ENCODE measurements around the gene PNMA8B.

The PNMA8B gene

GRCh38 chr19:46472592-46472991 is 23.1 kb downstream of the PNMA8B start:
- 75% methylated on average over 4 of the region's 4 CpGs for WGBS
- no peak overlapping the region for H2BK120ac ChIP-seq (ENCODE audit: low read depth, low read length)

GRCh38 chr19:46471811-46472543 is 23.7 kb downstream of the PNMA8B start:
- H3K9ac ChIP-seq (ENCODE audit: low read length), result peak overlapping the region; percentile 72
- no peaks in the 10 kb centered on the region for H3K9me3 ChIP-seq (ENCODE audit: control insufficient read depth, low read length)
- no peak overlapping the region for H3K27ac ChIP-seq (ENCODE audit: low read length, poor library complexity, severe bottlenecking)
- H2BK12ac ChIP-seq (ENCODE audit: low read length in 2 of 2), result no peak overlapping the region
- H2AFZ ChIP-seq (ENCODE audit: low read depth, low read length), result peak overlapping the region; percentile 60
- H4K8ac ChIP-seq (ENCODE audit: low read length), result peak overlapping the region; percentile 94
- no peak overlapping the region for H3K14ac ChIP-seq (ENCODE audit: low read length in 2 of 2)
- peaks cover 19% of the 10 kb centered on the region for H3K79me1 ChIP-seq (replicated peaks; ENCODE audit: low read length, poor library complexity, severe bottlenecking)
- peak overlapping the region; percentile 87 for H2BK15ac ChIP-seq (ENCODE audit: low read depth, poor library complexity, severe bottlenecking)
- H3K27me3 ChIP-seq (ENCODE audit: control insufficient read depth in 1 of 2, insufficient read depth in 1 of 2, low read length in 2 of 2), result no peaks in the 10 kb centered on the region
- DNase-seq, result peak; percentile 4
- 56% methylated on average over 11 of the region's 11 CpGs for WGBS
- no peak overlapping the region for H2BK5ac ChIP-seq (ENCODE audit: low read depth, low read length, poor library complexity, severe bottlenecking)
- peak overlapping the region in 1 of 2 experiments; percentile 15 for H3K4ac ChIP-seq (ENCODE audit: low read depth in 1 of 2, low read length in 2 of 2)
- H2BK120ac ChIP-seq (ENCODE audit: low read depth, low read length), result peak overlapping the region; percentile 21
- H3K23ac ChIP-seq (ENCODE audit: low read length in 2 of 2), result no peak overlapping the region
- peak overlapping the region; percentile 95 for H3K4me2 ChIP-seq (ENCODE audit: low read length, poor library complexity, severe bottlenecking)
- H4K91ac ChIP-seq (ENCODE audit: low read length), result no peak overlapping the region
- peaks cover 0 to 24% of the 10 kb centered on the region in 2 experiments for H3K36me3 ChIP-seq (ENCODE audit: control insufficient read depth in 1 of 2, insufficient read depth in 2 of 2, low read depth in 1 of 2, low read length in 2 of 2)
- H3K18ac ChIP-seq (ENCODE audit: low read depth in 1 of 2, low read length in 2 of 2), result peak overlapping the region; percentile 48 to 97
- H3K4me3 ChIP-seq (ENCODE audit: insufficient read depth in 1 of 2, low read depth in 1 of 2, low read length in 2 of 2), result peak overlapping the region; percentile 61 to 65
- peaks cover 21% of the 10 kb centered on the region for H3K4me1 ChIP-seq (ENCODE audit: control insufficient read depth, insufficient read depth, low read depth, low read length)
- no peak overlapping the region for H2AK5ac ChIP-seq (ENCODE audit: low read length, severe bottlenecking)

More at GRCh38 chr19:46472592-46472991, 23.1 kb downstream of the PNMA8B start:
- Histone ChIP-seq H3K4me1 (ENCODE audit: control insufficient read depth, insufficient read depth, low read depth, low read length) (peaks cover 19% of the 10 kb centered on the region), H2AK5ac (ENCODE audit: low read length, severe bottlenecking) (no peak overlapping the region), H3K27ac (ENCODE audit: low read length, poor library complexity, severe bottlenecking) (no peak overlapping the region), H3K4me2 (ENCODE audit: low read length, poor library complexity, severe bottlenecking) (no peak overlapping the region), H2BK12ac (ENCODE audit: low read length in 2 of 2) (no peak overlapping the region), H3K4me3 (ENCODE audit: insufficient read depth in 1 of 2, low read depth in 1 of 2, low read length in 2 of 2) (no peak overlapping the region), H2AFZ (ENCODE audit: low read depth, low read length) (no peak overlapping the region), H3K4ac (ENCODE audit: low read depth in 1 of 2, low read length in 2 of 2) (no peak overlapping the region), H2BK15ac (ENCODE audit: low read depth, poor library complexity, severe bottlenecking) (no peak overlapping the region), H2BK5ac (ENCODE audit: low read depth, low read length, poor library complexity, severe bottlenecking) (no peak overlapping the region), H3K9me3 (ENCODE audit: control insufficient read depth, low read length) (no peaks in the 10 kb centered on the region), H3K18ac (ENCODE audit: low read depth in 1 of 2, low read length in 2 of 2) (no peak overlapping the region), H4K91ac (ENCODE audit: low read length) (no peak overlapping the region), H3K36me3 (ENCODE audit: control insufficient read depth in 1 of 2, insufficient read depth in 2 of 2, low read depth in 1 of 2, low read length in 2 of 2) (peaks cover 0 to 18% of the 10 kb centered on the region in 2 experiments), H3K23ac (ENCODE audit: low read length in 2 of 2) (no peak overlapping the region), H3K9ac (ENCODE audit: low read length) (no peak overlapping the region), H4K8ac (ENCODE audit: low read length) (no peak overlapping the region), H3K14ac (ENCODE audit: low read length in 2 of 2) (no peak overlapping the region), H3K79me1 (replicated peaks; ENCODE audit: low read length, poor library complexity, severe bottlenecking) (peaks cover 19% of the 10 kb centered on the region), H3K27me3 (ENCODE audit: control insufficient read depth in 1 of 2, insufficient read depth in 1 of 2, low read length in 2 of 2) (no peaks in the 10 kb centered on the region)
- no peak for DNase-seq

- Histone ChIP-seq H3K27me3 (ENCODE audit: control insufficient read depth in 1 of 2, insufficient read depth in 1 of 2, low read length in 2 of 2) (no peaks in the 10 kb centered on the region), H3K4me1 (ENCODE audit: control insufficient read depth, insufficient read depth, low read depth, low read length) (peaks cover 21% of the 10 kb centered on the region), H3K14ac (ENCODE audit: low read length in 2 of 2) (peak within 1 kb of the TSS in 1 of 2 experiments; percentile 90), H2BK5ac (ENCODE audit: low read depth, low read length, poor library complexity, severe bottlenecking) (peak within 1 kb of the TSS; percentile 32), H3K23ac (ENCODE audit: low read length in 2 of 2) (peak within 1 kb of the TSS in 1 of 2 experiments; percentile 5), H4K91ac (ENCODE audit: low read length) (peak within 1 kb of the TSS; percentile 78), H3K9ac (ENCODE audit: low read length) (peak within 1 kb of the TSS; percentile 72), H3K18ac (ENCODE audit: low read depth in 1 of 2, low read length in 2 of 2) (peak within 1 kb of the TSS; percentile 48 to 97), H2BK12ac (ENCODE audit: low read length in 2 of 2) (peak within 1 kb of the TSS in 1 of 2 experiments; percentile 74), H4K8ac (ENCODE audit: low read length) (peak within 1 kb of the TSS; percentile 94), H3K79me1 (replicated peaks; ENCODE audit: low read length, poor library complexity, severe bottlenecking) (peaks cover 19% of the 10 kb centered on the region), H3K9me3 (ENCODE audit: control insufficient read depth, low read length) (no peaks in the 10 kb centered on the region), H2BK120ac (ENCODE audit: low read depth, low read length) (peak within 1 kb of the TSS; percentile 21), H3K4me3 (ENCODE audit: insufficient read depth in 1 of 2, low read depth in 1 of 2, low read length in 2 of 2) (peak within 1 kb of the TSS; percentile 61 to 65), H2BK15ac (ENCODE audit: low read depth, poor library complexity, severe bottlenecking) (peak within 1 kb of the TSS; percentile 87), H3K36me3 (ENCODE audit: control insufficient read depth in 1 of 2, insufficient read depth in 2 of 2, low read depth in 1 of 2, low read length in 2 of 2) (peaks cover 0 to 24% of the 10 kb centered on the region in 2 experiments), H3K4ac (ENCODE audit: low read depth in 1 of 2, low read length in 2 of 2) (peak within 1 kb of the TSS; percentile 76 to 78), H3K4me2 (ENCODE audit: low read length, poor library complexity, severe bottlenecking) (peak within 1 kb of the TSS; percentile 95), H2AFZ (ENCODE audit: low read depth, low read length) (peak within 1 kb of the TSS; percentile 60), H3K27ac (ENCODE audit: low read length, poor library complexity, severe bottlenecking) (peak within 1 kb of the TSS; percentile 46), H2AK5ac (ENCODE audit: low read length, severe bottlenecking) (peak within 1 kb of the TSS; percentile 23)
- DNase-seq, result peak; percentile 84
- 2% methylated on average over 57 of the region's 57 CpGs for WGBS
Measured at GRCh38 chr19:46471116-46471733, 24.4 kb downstream of the PNMA8B start, which contains the start of gene PNMA8A. Gene PNMA8A, minus strand, starts transcription at chr19:46471563. Its CDS starts 528 bp downstream, at chr19:46471035.

GRCh38 chr19:46470376-46470775 is 25.3 kb downstream of the PNMA8B start:
- Histone ChIP-seq H3K9ac (ENCODE audit: low read length) (no peak overlapping the region), H2AFZ (ENCODE audit: low read depth, low read length) (no peak overlapping the region), H3K4ac (ENCODE audit: low read depth in 1 of 2, low read length in 2 of 2) (no peak overlapping the region), H3K4me1 (ENCODE audit: control insufficient read depth, insufficient read depth, low read depth, low read length) (peaks cover 21% of the 10 kb centered on the region), H2AK5ac (ENCODE audit: low read length, severe bottlenecking) (peak overlapping the region; percentile 23), H3K27ac (ENCODE audit: low read length, poor library complexity, severe bottlenecking) (no peak overlapping the region), H2BK120ac (ENCODE audit: low read depth, low read length) (peak overlapping the region; percentile 7), H3K23ac (ENCODE audit: low read length in 2 of 2) (no peak overlapping the region), H3K14ac (ENCODE audit: low read length in 2 of 2) (no peak overlapping the region), H3K4me2 (ENCODE audit: low read length, poor library complexity, severe bottlenecking) (peak overlapping the region; percentile 95), H4K91ac (ENCODE audit: low read length) (no peak overlapping the region), H3K9me3 (ENCODE audit: control insufficient read depth, low read length) (no peaks in the 10 kb centered on the region), H3K79me1 (replicated peaks; ENCODE audit: low read length, poor library complexity, severe bottlenecking) (peaks cover 19% of the 10 kb centered on the region), H2BK5ac (ENCODE audit: low read depth, low read length, poor library complexity, severe bottlenecking) (no peak overlapping the region), H3K4me3 (ENCODE audit: insufficient read depth in 1 of 2, low read depth in 1 of 2, low read length in 2 of 2) (no peak overlapping the region), H3K27me3 (ENCODE audit: control insufficient read depth in 1 of 2, insufficient read depth in 1 of 2, low read length in 2 of 2) (no peaks in the 10 kb centered on the region), H2BK12ac (ENCODE audit: low read length in 2 of 2) (no peak overlapping the region), H3K18ac (ENCODE audit: low read depth in 1 of 2, low read length in 2 of 2) (peak overlapping the region in 1 of 2 experiments; percentile 97), H3K36me3 (ENCODE audit: control insufficient read depth in 1 of 2, insufficient read depth in 2 of 2, low read depth in 1 of 2, low read length in 2 of 2) (peaks cover 0 to 24% of the 10 kb centered on the region in 2 experiments), H4K8ac (ENCODE audit: low read length) (no peak overlapping the region), H2BK15ac (ENCODE audit: low read depth, poor library complexity, severe bottlenecking) (no peak overlapping the region)
- 88% methylated on average over 10 of the region's 10 CpGs for WGBS
- no peak for DNase-seq
